Activated T-cell treated with anti-CD3 and anti-CD28 coated beads for 48 hours (primary cell): ENCODE results near the gene KIF21B.
A peak's percentile ranks its signal among the peaks of the same experiment; 100 is the strongest.
"Not testable (repeated sequence)": the region's sequence is repeated elsewhere in the genome, so short reads cannot be mapped to it uniquely, and the experiment has no call there.

Source experiments
- DNase-seq: peaks from one replicate; pipeline ENCODE4 v3.0.0-alpha.2; 2020; ENCODE audit warnings: low read depth

The KIF21B gene

DNA sequence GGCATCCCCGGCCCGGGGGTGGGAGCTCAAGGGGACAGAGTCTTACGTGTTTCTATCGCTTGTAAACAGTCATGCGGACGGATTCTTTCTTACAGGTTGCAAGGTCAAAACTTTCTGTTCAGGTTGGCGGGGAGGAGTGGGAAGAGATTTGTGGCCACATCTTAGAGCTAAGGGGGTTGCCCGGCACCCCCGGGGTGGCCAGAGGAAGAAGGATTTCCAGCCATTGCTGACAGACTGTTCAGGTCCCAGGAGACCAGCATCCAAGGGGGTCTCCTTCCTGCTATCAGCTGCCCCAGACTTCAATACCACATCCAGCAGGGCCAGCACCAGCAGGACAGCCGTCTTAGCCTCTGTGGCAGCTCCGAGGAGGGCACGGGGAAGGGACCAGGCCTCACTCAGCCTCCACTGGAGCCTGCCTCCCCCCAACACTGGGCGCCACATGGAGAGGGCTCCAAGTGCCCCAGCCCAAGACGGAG, 52.0 kb downstream of the KIF21B start:
- DNase-seq = no peak

DNA sequence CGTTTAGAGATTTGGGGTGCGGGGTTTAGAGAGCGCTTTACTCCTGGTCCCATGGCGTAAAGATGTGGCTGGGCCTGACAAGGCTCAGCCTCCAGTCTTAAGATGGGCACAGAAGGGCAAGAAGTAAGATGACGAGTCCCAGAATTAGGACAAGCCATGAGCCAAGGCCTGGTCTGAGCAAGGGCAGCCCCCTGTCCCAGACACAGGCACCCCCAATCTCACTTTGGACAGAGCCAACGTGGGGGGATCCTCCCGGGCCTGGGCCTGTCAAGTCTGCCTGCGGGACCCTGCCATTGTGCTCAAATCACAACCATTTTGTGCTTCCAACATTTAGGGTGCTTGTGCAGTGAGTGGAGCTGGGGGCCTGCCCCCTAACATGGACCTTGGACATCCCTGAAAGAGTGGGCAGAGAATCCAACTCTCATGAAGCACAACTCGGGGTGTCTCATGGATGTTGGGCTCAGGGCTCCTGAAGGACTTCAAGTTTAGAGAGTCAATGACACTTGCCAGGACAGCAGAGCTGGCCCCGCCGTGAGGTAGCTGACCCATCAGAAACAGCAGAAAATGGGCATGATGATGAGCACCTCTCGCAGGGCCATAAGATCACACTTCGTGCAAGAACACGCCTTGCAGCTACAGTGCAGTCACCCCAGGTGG, 52.6 kb downstream of the KIF21B start:
- DNase-seq = no peak

DNA sequence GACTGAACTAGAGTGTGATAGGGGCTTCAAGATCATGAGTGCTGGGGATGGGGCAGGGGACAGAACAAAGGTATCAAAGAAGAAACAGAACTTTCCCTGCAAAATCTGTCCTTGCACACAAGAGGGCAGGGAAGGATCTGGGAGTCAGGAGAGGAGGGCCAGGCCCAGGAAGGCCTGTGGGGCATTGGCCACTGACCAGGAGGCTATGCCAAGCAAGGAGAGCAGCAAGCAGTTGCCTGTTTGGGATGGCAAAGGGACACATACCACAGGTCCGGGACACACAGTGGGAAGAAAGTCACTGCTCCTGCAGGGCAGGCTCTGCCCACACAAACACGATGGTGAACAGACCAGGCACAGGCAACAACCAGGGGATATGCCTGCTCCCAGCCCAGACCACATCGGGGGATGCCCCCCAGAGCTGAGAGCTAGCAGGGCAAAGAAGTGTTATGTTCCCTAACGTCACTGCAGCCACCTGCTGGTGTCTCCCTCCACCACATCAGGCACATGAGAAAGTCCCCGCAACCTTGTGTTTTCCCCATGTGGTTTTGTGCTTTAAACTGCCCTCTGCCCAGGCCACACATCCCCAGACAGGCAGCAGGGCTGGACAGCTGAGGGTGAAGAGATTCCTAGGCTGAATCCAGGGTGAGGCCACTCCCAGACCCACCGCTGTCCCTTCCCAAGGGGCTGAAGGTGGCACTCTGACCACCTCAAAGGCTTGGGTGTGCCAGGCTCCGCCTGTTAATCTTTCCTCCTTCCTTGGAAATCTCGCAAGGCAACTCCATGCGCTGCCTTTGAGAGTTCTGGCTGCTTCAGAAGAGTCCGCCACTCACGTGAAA, 53.6 kb downstream of the KIF21B start:
- DNase-seq = peak; percentile 23

DNA sequence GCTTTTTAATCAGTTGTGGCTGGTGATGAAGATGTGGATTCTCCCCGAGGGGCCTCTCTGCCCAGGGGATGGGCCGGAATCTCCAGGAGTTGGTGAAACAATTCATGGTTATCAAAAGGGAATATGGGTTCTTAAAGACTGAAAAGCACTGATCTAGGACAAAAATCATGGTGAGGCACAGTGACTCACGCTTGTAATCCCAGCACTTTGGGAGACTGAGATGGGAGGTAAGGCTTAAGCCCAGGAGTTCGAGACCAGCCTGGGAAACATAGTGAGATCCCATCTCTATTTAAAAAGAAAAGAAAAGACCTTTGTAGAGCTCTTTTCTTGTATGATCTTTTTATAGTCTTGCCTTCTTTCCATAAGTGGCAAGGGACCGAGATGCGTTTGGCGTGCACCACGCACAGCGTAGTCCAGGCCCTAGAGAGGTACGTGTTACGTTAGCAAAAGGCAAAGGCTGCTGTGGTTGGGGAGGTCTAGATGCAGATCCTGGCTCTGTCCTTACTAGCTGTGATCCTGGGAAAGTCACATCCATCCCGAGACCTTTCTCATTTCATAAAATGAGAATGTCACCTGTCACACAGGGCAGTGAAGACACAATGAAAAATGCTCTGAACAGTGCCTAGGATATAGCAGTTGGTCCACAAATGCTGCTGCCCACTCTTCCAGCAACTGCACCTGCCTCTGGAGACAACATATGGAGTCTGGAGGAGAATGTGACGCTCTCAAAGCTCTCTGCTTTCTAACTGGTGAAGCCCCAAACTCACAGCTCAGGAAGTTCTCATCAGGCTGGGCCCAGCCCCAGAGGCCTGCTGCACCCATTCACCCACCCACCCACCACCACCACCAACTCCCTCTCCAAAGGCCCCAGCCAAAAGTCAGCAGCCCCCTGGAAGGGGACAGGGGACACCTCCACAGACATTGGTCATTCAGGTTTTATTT, 54.8 kb downstream of the KIF21B start:
- DNase-seq = no peak

DNA sequence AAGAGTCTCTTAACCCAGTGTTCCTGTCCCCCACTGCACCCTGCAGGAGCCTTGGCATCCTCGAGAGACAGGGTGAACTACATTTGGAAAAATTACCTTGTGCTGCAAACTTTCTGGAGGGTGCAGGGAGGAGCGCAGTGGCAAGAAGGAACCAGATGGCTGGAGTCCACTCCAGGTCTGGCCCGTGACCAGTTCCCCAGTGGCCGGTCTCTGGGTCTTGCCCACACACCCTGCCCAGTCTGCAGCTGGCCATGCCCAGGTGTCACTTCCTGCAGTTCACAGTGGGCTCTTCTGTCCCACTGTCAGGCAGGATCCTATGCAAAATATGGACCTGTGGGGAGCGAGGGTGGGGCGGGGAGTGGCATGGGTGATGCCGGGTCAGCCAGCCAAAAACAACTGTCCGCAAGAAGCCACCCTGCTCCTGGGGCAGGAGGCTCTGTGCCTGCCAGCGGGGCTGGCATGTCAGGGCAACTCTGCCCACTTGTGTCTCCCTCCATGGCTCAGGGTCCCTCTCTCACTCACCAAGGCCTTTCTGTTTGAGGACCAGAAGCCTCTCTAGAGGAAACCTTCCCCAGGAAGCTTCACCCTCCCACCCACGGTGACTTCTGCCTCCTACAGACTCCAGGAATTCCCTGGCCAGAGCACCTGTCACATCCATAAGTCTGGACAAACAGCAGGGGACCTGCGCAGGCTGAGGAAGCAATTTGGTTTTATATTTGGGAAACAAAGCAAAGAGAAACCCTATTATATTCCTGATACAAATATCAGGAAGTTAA, 55.6 kb downstream of the KIF21B start:
- no peak for DNase-seq

DNA sequence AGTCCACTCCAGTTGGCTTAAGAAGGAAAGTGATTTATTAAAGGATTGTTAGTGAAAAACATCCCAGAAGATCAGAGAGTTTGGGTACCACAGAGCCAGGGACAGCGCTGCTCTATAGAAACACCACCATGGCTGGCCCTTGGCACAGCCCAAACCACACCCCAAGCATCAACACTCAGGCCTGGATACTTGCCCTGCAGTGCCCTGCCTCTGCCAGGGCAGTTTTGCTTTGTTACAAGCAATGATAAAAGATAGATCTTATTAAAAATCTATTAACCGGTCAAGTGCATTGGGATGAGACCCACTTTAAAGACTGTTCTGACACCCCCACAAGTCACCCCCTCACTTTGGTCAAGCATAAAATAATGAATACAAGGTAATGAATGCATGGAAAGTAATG, 56.6 kb downstream of the KIF21B start:
- DNase-seq = no peak

DNA sequence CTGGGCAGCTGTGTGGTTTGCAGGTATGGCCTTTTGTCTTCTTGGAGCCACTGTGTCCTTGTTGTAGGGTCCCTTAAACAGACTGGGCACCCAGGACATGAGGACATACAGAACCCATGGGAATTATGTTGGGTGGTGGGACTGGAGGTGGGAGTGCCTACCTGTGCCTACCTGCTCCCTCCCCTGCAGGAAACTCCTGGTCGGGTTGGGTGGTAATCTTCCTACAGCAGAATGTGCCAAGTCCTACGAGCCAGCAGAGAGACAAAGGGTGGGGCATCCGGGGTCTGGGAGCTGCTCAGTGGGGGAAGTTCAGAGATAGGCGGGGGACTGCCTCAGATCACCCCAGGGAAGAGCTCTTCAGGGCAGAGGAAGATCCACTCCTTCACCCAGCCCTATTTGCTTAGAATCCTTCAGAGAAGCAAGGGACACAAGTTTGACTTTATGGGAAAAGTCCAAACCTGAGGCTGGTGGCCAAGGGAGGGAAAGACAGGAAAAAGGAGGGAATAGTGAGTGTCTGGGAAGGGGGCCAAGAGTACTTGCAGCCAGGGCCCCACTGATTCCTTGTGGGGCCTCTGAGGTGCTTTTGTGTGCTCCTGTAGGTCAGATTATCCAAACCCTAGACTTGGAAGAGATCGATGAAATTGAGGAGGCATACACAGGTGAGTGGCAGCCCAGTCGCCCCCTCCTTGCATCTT, 58.3 kb downstream of the KIF21B start:
- DNase-seq = no peak

DNA sequence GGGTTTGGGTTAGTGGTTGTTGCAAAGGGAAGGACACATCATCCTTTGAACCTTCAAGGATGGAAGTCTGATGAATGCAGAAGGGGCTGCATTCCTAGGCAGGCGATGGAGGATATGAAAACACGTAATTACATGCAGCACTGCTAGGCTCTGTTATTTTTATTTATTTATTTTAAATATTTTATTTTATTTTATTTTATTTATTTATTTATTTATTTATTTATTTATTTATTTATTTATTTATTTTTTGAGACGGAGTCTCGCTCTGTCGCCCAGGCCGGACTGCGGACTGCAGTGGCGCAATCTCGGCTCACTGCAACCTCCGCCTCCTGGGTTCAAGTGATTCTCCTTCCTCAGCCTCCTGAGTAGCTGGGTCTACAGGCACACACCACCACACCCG, 59.6 kb downstream of the KIF21B start:
- DNase-seq = not testable (repeated sequence)

DNA sequence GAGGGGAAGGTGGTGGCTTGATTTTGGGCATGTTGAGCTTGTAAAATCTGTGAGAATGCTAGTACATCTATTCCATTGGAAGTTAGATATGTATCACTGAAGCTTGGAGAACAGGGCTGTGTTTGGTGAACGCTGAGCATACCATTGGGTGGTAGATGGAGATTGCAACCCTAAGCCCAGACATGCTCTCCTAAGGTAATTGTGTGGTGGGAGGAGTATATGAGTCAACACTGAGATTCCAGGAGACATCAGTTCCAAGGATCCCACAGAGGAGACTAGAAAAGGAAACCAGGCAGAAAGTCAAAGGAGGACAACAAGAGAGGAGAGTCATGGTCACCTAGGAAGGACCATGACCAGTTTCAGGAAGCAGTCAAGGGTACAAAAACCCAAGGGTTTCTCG, 60.4 kb downstream of the KIF21B start:
- DNase-seq = no peak

DNA sequence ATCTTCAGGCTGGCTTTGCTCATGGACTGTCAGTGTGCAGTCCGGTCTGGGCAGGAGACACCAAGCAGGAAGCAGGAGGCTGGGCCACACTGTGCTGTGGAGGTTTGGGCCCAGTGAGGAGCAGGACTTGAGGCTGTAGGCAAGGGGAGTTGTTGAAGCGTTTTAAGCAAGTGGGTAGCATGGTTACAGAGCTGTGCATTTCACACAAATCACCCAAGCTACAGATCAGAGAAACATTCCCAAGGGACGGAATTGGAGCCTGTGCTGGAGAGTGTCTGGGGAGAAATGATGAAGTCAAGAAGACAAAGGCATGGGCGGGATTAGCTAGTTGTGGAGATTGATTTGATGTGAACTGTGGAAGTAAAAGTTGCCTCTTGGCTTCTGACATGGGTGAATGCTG, 60.9 kb downstream of the KIF21B start:
- DNase-seq = no peak

DNA sequence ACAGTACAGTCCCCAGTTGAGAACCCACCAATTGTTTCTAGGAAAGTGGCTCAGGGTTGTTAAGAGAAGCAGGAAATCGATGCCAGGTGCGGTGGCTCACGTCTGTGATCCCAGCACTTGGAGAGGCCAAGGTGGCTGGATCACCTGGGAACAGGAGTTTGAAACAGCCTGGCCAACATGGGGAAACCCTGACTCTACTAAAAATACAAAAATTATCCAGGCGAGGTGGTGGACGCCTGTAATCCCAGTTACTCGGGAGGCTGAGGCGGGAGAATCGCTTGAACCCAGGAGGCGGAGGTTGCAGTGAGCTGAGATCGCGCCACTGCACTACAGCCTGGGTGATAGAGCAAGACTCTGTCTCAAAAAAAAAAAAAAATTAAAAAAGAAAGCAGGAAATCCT, 61.4 kb downstream of the KIF21B start:
- not testable (repeated sequence) for DNase-seq

DNA sequence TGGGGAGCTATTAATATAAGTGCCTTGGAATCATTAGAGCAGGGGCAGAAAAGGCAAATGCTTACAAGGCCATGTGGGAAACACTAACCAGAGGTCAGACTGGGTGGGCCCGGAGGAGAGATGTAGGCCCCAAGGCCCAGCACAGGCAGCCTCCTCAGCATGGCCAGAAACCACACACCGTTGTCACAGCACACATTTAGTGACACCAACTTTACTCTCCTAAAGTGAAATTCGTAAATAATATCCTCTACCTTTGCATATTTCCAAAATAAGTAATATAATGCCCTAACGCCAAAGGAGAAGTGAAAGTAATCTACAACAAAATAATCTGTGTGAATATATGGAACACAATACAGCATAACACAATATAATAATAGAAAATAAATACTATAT, 62.6 kb downstream of the KIF21B start:
- DNase-seq = no peak

DNA sequence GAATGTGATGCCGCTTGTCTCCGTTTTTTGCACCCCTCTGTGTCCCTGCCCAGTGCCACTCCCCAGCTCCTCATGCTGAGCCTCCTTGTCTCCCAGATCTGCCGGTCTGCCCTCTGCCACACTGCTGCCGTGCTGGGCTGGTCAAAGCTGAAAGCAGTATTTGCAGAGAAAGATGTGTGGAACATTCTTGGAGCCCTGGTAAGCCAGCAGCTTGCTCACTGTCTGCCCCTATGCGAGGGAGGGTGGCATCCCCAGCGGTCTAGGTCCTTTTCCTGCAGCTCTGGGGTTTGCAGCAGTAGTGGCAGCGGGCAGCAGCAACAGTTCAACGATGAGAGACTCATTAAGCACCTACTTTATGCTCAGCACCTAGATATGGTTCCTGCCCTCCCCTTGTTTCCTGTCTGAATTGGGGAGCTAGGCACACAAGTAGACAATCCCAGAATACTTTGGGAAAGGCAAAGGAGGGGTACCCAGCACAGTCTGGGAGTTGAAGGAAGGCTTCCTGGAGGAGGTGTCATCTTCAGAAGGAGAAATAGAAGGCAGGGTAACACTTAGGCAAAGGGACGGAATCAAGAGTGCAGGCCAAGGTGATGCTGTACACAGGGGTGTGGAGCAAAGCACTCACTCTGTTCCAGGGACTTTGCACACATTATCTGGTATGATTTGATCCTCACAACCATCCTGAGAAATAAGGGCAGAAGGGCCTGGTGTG, 63.1 kb downstream of the KIF21B start:
- no peak for DNase-seq

DNA sequence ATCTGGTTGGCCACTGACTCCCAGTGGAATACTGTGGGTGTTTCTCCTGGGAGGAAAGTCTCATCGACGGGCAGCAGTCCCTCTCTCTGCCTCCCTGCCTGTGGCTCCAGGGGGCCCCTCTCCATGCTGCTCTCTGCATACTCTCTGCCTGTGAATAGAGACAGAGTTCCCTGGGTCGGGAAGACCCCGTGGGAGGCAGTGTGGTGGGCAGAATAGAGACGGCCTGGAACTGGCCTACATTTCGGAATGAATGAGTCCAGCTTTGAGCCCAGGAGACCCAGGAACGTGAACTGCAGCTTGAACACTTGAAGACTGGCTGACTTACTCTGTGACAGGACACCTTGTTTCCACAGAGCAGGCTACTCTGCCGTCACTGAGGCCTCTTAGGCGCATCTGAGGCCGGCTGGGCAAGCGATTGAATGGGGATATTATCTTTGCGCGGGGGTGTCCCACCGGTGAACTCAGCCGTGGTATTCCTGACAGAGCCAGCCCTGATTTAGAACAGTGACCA, 64.0 kb downstream of the KIF21B start:
- DNase-seq = no peak

DNA sequence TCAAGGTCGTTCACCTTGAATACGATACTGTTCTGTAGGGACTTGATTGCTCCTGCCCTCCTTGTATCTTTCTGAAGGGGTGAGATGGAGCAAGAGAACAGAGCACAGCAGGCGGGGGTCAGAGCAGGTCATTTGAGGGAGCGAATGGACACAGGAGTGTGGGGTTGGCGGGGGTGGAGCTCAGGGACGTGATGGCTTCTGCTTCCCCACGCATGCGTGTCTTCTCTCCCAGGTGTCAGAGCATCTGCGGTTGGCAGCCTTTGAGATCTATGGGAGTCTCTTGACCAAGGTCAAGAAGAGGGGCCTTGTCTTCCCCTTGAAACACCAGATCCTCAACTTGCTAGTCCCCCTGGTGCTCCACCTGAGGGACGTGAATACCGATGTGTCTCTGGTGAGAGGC, 64.9 kb downstream of the KIF21B start:
- no peak for DNase-seq

DNA sequence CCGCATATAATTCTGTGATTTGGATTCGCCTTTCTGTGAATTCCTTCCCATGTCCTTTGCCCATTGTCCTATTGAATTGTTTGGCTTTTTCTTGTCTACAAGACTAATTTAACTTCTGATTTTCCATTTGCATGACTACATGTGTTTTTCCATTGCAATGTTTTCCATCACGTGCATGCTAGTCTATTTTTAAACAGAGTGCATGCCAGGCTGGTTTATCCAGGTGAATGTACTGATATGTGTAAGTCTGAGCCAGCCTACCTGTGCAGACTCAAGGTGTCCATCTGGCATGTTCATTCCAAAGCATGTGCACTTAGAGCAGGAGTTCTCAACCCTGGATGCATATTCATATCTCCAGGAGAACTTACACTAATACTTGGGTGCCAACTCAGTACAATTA, 69.1 kb downstream of the KIF21B start:
- DNase-seq = no peak

DNA sequence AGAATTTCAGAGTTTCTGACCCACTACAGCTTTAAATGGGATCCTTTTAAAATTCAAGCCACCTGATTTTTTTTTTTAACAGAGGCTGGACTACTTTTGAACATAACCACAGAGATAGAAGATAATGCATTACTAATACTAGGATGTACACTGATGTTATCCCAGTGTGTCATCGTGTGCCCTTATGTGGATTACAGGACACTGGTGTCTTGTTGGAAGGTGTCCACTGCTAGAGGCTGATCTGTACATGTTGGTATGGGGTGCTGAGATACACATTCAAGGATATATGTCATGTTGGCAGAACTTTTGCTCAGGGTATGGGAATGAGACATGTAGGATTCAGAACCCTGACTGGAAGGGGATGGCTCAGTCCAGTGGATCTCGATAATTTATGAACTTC, 72.5 kb downstream of the KIF21B start:
- no peak for DNase-seq

DNA sequence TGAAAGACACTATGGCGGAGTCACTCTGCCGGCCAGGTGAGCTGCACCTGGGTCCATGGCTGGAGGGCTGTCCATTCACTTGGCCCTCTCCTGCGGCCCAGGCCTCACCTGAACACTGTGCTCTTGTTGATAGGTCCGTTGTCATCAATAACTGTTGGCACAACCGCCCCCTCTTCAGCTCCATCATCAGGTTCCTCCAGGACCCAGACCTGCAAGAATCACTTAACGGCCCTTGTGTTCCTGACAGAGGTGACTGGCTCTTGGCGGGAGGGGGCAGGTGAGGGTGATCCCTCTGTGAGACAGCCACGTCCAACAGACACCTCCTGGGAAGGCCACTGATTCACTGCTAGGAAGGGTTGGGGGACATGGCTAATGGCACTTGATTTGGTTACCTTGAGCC, 73.9 kb downstream of the KIF21B start:
- DNase-seq = no peak

DNA sequence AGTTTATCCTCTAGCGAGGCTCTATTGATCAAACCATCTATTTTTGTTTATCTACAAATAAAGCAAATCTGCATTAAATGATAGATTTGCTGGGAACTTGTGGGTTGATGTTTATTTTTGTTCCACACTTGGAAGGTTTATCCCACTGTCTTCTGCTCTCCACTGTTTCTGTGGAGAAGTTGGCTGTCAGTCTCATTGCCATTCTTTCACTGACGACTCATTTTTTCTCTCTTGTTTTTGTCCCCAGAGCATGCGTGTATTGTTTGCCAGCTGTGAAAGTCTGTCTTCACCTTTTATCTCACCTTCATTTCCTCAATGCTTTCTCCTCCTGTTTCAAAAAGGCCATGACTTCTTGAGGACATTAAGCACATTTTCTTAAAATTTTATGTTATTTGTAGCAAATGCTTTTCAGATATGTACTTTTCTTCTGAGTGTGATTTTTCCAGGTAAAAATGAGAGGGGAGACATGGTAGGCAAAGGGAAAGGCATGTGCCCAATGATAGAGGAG, 76.4 kb downstream of the KIF21B start:
- no peak for DNase-seq

DNA sequence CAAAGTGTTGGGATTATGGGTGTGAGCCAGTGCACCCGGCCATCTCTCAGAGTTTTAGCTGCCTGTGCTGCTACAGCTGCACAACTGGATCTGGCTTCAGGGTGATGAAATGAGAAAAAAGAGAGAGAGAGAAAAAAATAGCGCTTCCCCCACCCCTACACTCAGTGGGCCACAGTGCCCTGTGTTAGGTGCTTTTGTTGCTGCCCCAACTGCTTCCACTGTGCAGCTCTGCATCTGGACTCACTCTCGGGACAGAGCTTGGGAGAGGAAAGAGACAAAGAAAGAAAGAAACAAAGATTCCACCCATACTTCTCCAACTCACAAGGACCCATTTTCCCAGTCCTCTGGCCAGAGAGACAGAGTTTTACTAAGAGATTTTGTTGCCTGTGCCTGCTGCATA, 78.4 kb downstream of the KIF21B start:
- no peak for DNase-seq
